BE2C (cell line): ENCODE measurements around the gene ARSK.

Source experiments
- DNase-seq: peaks from one replicate; pipeline ENCODE4 v3.0.0-alpha.2; 2020
- H3K27me3 ChIP-seq: fragments of 250-450 bp; sonication (Bioruptor Pico); 2 replicates; pipeline ENCODE4 v1.5.1; 2020; ENCODE audit warnings: mild to moderate bottlenecking
- H3K36me3 ChIP-seq: fragments of 250-450 bp; sonication (Bioruptor Pico); 2 replicates; pipeline ENCODE4 v1.5.1; 2020; ENCODE audit warnings: mild to moderate bottlenecking
- H3K4me1 ChIP-seq: fragments of 250-450 bp; sonication (Bioruptor Pico); 2 replicates; pipeline ENCODE4 v1.5.1; 2020
- H3K4me3 ChIP-seq: 2 replicates; pipeline ENCODE4 v1.5.1; 2011; ENCODE audit warnings: low read depth, low read length
- H3K9me3 ChIP-seq: fragments of 250-450 bp; sonication (Bioruptor Pico); 2 replicates; pipeline ENCODE4 v1.5.1; 2020
- CTCF ChIP-seq: IDR thresholded peaks from 2 replicates; pipeline ENCODE4 v1.5.1; 2012; ENCODE audit warnings: mild to moderate bottlenecking, low read depth, low read length

The ARSK gene

GRCh38 chr5:95532415-95532814 is 22.5 kb upstream of the ARSK start:
- no peaks in the 10 kb centered on the region for H3K4me1 ChIP-seq
- H3K27me3 ChIP-seq: no peaks in the 10 kb centered on the region
- no peak overlapping the region for H3K4me3 ChIP-seq
- H3K36me3 ChIP-seq: peaks cover 41% of the 10 kb centered on the region
- no peaks in the 10 kb centered on the region for H3K9me3 ChIP-seq
- DNase-seq: no peak
- TF ChIP-seq CTCF: no peak

GRCh38 chr5:95533106-95533505 is 21.8 kb upstream of the ARSK start:
- Histone ChIP-seq H3K4me1 (no peaks in the 10 kb centered on the region), H3K27me3 (no peaks in the 10 kb centered on the region), H3K36me3 (peaks cover 37% of the 10 kb centered on the region), H3K4me3 (no peak overlapping the region), H3K9me3 (no peaks in the 10 kb centered on the region)
- no peak for TF ChIP-seq CTCF
- no peak for DNase-seq

GRCh38 chr5:95533761-95534160 is 21.1 kb upstream of the ARSK start:
- Histone ChIP-seq H3K4me3 (no peak overlapping the region), H3K36me3 (peaks cover 33% of the 10 kb centered on the region), H3K9me3 (no peaks in the 10 kb centered on the region), H3K27me3 (no peaks in the 10 kb centered on the region), H3K4me1 (no peaks in the 10 kb centered on the region)
- TF ChIP-seq CTCF: no peak
- no peak for DNase-seq

GRCh38 chr5:95537501-95537900 is 17.4 kb upstream of the ARSK start:
- Histone ChIP-seq H3K36me3 (peaks cover 46% of the 10 kb centered on the region), H3K4me1 (no peaks in the 10 kb centered on the region), H3K9me3 (no peaks in the 10 kb centered on the region), H3K4me3 (no peak overlapping the region), H3K27me3 (no peaks in the 10 kb centered on the region)
- DNase-seq: no peak
- TF ChIP-seq CTCF: no peak

GRCh38 chr5:95543017-95543705 is 11.7 kb upstream of the ARSK start:
- H3K4me3 ChIP-seq: no peak overlapping the region
- no peak for DNase-seq
- H3K4me1 ChIP-seq: no peaks in the 10 kb centered on the region
- TF ChIP-seq CTCF: no peak
- no peaks in the 10 kb centered on the region for H3K27me3 ChIP-seq
- peaks cover 60% of the 10 kb centered on the region for H3K36me3 ChIP-seq
- no peaks in the 10 kb centered on the region for H3K9me3 ChIP-seq

GRCh38 chr5:95549030-95549429 is 5.9 kb upstream of the ARSK start:
- Histone ChIP-seq H3K4me3 (no peak overlapping the region), H3K27me3 (no peaks in the 10 kb centered on the region), H3K4me1 (no peaks in the 10 kb centered on the region), H3K9me3 (no peaks in the 10 kb centered on the region), H3K36me3 (peaks cover 41% of the 10 kb centered on the region)
- DNase-seq: no peak
- no peak for TF ChIP-seq CTCF
